Muscle of back (tissue), 11 donors: ENCODE results near the gene BRWD1. TPM values are rescaled to one million over a fixed set of nuclear protein-coding genes. Genes with fewer than 3 reads are reported as not detected.

ENCODE experiments used
- DNase-seq, 3 donors: peaks; one replicate each; pipeline versions ENCODE4 v3.0.0 to v3.0.0-alpha.2; 2013
- polyA plus RNA-seq, 10 donors: library from polyadenylated mRNA; unstranded; fragments of 120-200 nt; gene quantifications; one replicate each; pipeline ENCODE4 v1.2.1, GENCODE V29; 2013; ENCODE audit not compliant: insufficient read length in 10 of 10

The BRWD1 gene
- polyA plus RNA-seq, 10 donors: 28.9 to 38.8 (median 33.9) TPM

DNA sequence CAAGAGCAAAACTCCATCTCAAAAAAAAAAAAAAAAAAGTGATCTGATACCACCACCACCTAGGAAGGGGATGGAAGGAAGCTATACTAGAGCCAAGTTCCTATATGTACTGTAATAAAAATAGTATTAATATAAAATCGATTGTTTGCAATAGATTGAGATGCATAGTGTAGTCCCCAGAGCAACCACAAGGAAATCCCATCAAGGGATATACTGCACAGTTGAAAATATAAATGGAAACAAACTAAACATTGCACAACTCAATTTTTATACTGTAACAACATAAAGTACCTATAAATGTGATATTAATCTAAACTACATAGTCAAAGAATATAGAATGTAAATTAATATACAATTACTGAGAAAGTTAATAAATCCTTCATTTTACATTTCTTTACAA, 109.3 kb downstream of the BRWD1 start:
- DNase-seq: no peak

DNA sequence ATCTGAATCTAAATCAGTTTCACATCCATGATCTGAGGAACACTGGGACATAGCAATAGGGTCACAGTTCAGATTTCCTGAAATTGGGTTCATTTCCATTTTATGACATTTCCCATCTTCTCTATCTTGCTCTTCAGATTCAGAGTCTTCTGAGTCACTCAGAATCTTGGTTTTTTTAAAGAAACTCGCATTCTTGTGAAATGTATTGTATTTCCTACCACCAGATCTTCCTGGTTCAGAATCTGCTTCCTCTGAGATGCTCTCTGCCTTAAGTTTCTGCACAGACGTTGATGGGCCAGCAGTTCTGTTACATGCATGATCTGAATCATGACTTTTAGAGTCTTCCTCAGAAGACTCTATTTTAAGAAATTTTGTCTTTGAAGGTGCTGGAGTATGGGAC, 114.6 kb downstream of the BRWD1 start:
- no peak for DNase-seq

DNA sequence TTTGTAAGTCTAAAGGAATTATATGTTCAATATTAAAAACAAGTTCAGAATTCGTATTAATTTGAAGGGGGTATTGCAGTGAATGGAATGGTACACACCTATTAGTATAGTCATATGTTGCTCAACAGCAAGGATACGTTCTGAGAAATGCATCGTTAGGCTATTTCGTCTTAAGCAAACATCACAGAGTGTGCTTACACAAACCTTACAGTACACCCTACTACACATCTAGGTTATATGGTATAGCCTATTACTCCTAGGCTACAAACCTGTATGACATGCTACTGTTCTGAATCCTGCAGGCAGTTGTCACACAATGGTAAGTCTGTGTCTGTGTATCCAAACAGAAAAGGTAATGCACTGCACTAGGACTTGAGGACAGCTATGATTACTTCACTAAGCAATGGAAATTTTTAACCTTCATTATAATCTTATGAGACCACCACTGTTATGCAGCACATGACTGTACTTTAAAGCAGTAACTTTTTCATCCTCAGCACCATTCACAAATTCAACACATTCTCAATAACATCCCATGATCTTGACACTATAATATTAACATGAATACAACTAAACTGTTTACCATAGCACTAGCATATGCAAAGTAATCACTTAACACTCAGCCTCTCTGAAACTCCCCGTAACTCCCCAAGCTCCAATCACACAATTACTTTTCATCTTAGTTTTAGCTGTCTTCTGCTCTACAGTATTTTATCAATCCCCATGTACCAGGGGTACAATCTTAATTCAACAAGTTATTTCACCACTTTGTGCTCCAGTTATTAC, 115.8 kb downstream of the BRWD1 start:
- DNase-seq: no peak

DNA sequence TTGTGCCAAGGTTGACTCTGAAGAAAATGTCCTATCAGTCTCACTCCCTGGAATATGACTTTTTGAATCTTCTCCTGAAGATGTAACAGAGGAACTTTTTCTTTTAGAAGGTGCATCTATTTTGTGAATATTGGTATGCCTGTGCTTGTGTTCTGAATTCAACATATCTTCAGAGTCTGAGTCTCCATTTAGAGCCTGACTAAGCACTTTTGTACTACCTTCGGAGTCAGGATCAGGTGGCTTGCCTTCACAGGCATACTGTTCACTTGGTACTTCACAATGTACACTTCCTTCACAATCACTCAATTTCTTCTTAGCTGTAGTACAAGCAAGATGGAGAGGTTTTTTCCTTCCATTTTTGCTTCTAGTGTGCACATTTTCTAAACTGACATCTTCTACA, 116.6 kb downstream of the BRWD1 start:
- no peak for DNase-seq

DNA sequence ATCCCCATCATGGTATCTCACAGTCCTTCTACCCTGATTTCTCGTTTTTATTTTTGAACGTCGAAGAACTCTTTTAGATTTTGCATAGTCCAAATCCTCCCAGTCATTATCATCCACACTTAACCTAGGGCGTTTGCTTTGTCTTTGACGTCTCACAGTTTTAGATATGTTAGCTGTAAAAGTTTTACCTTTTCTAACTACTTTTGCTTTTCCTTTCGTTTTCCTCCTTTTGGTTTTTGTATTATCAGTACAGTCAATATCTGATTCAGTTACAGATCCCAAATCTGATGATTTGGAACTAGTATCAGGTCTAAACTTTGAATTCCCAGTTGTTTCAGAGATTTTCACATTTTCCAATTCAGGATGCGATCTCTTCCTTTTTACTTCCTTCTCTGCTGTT, 117.1 kb downstream of the BRWD1 start:
- DNase-seq: no peak

DNA sequence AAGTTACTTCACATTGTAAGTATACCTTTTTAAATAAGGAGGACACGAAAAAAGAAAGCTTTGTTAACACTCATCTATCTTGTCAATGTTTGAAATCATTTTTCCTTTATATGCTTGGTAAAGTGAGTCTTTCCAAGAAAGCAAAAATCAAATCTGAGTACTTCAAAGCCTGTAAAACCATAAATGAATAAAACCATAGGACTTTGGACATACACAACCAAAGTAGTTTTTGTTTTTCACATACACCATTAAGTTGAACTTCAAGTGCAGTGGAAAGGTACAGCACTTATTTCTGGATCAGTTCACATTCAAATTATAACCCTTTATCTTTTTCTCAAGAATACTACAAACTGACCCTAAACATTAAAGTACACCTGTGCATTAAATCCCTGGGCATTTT, 120.1 kb downstream of the BRWD1 start:
- DNase-seq: no peak

DNA sequence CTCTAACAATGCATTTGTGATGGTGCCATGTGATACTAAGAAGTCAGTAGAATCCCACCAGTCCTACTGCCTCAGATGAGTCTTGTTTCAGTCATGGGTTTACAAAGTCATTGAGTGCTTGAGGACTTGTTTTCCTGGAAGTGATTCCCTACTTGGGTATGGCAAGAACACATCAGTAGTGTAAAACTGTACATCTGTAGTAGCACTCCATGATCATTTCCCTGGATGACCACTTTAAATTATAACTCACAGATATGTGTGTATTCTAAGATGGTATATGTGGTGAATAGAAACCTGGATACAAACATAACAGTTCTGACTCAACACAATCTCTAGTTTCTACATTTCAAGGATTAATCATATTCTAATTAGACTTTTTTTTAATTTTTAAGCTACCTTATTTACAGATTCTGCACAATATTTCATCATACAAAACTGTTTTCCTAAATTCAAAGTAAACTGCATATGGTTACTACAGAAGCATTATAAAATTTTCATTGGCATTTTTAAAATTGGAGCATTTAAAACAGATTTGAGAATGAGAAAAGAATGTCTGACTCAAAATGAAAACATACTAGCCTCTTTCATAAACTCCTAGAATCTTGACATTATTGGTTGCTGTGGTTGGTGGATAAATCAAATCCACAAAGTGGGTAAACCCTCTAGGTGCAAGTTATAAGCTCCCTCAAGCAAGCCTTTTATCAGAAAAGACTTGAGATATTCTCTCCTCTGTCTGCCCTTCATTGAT, 123.4 kb downstream of the BRWD1 start:
- DNase-seq: peak in 1 of 3 donors; percentile 18

DNA sequence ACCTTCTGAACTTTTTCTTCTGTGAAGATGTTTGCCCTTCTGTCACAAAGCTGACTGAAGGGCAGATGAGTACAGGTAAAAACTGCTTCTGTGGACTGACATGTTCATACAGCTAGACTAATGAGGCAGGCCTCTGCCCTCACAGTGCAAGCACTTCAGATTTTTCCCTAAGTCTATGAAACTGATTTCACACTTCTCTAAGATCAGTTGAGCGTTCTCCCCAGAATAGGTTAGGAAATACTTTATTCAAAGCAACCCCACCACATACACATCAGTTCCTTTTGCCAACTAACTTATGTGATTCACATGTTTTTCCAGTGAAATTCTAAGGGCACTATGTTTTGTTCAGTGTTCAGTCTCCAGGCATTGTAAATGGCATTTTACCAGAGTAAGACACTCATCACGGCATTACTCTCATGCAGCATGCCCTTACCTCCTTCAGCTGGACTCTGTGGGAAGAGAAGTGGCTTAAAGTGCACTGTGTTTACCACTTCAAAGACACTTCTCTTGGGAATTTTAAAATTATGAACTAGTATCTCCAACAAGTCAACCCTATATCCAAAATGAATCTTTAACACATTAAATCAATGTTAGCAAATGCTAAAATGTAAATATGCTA, 124.8 kb downstream of the BRWD1 start:
- no peak for DNase-seq

DNA sequence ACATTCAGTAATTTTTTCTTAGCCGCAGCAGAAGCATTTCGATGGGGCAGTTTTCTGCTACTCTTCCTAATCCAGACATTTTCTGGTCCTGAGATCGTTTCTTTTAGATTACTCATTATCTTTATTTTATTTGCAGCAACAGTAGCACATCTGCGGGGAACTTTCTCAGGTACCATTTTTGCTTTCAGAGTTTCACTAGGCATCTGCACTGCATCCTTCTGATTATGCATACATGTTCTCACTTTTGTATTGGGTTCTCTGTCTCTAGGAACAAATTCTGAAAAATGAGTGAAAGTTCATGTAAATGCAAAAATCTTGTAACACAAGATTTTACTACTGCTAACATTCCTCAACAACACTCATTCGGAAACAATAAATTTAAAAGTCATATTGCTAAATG, 126.3 kb downstream of the BRWD1 start:
- no peak for DNase-seq

DNA sequence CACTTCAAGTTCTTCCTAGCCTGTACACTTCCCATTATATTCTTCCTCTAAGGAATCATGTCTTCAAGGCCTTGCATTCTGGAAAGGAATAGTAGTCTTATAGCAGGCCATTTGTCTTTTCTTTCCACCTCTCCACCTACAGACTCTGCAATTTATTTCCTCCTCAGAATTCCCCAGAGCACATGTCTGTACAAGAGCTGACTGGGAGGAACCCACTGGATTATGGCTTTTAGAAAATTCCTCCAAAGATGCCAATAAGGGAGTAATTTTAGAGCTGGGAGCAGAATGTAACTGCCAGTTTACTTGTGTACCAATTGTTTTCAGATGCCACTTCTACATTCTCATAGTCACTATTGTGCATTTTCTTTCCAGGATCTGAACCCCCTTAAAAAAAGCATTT, 126.8 kb downstream of the BRWD1 start:
- no peak for DNase-seq

DNA sequence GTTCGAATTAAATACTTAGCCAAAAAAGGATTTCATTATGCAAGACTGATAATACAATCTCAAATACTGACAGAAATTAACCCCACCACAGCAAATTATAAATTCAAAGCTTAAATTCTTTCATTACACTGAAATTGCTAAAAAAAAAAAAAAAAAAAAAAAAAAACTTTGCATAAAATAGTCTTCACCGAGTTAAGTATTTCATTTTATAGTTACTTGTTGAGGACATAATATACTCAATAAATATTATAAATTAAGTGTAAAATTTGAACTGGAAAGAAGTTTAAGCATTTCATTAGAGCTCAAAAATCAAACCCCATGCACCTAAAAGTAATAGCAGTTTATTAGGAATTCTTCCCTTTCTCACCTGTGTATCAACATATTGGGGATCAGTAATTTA, 128.3 kb downstream of the BRWD1 start:
- DNase-seq: no peak

DNA sequence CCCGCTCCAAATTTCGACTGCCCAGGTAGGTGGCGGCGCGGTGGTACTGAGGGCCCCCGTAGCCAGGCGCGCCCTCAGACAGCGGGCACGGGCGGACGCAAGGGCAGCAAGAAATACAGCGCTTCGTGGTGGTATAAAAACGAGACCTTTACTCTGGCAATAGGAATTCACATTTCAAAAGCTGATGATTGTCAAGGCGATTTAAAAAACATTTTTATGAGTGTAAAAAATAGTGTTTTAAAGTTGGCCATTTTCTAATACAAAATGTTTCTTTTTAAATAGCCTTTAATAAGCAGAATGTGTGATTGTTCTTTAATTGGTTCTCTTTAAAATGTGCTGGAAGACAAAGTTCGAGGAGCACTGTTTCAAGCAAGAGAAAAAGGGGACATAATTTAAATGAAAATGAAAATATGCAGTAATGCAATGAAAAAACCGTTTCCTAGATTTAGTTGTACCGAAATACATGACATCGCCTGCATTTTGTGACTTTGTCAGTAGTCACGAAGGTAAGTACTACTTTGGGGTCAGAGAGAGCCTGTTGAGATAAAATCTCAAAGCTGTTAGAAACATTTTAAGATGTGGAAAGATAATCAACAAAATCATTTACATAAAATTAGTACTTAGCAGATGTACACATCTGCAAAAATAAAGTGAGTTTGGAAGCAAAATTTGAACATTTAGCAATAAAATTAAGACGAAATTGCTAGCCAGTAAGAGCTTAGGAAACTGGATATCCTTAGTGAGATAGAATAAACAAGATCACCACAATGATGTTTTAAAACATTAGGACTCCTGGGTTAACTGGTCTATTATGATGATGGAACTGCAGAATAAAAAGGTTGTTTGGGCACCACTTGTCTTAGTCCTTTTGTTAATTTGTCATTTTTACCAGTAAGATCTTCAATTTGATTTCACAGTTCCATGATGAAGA, 129.1 kb downstream of the BRWD1 start:
- peak in 2 of 3 donors; percentile 8 to 22 for DNase-seq

DNA sequence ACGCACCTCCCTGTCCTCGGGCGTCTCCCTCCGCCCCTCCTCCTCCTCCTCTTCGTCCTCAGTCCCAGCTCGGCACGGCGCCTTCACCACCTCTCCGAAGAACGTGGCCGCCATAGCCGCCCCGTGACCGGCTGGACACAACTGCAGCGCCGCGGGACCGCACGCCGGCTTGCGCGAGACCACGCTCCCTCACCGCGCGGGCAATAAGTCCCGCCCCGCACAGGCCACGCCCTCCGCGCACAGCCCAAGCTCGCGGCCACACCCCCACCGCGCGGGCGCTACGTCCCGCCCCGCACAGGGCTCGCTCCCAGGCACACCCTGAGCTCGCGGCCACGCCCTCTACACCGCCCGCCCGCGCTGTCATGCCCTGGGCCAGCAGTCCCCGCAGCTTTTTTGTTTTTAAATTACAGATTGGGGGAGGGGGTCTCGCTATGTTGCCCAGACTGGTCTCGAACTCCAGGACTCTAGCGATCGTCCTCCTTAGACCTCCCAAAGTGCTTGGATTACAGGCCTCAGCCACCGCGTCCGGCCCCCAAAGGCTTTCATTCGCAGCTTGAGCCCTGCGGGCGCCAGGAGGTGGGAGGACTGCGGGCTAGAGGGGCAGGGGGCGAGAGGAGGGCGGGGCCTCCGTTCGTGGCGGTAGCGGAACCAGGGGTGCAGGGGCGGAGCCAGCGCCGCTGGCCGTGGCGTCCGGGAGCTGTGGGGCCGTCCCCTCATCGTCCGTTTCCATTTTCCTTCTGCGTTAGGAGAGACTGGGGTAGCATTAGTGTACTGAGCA, 130.0 kb downstream of the BRWD1 start, which contains the start of gene PSMG1:
TSS of gene PSMG1 (minus strand) at position 180 of the 778 bp plus-strand sequence. CDS start at position 114, 66 bp downstream.
- peak; percentile 93 to 97 (median 96) for DNase-seq

DNA sequence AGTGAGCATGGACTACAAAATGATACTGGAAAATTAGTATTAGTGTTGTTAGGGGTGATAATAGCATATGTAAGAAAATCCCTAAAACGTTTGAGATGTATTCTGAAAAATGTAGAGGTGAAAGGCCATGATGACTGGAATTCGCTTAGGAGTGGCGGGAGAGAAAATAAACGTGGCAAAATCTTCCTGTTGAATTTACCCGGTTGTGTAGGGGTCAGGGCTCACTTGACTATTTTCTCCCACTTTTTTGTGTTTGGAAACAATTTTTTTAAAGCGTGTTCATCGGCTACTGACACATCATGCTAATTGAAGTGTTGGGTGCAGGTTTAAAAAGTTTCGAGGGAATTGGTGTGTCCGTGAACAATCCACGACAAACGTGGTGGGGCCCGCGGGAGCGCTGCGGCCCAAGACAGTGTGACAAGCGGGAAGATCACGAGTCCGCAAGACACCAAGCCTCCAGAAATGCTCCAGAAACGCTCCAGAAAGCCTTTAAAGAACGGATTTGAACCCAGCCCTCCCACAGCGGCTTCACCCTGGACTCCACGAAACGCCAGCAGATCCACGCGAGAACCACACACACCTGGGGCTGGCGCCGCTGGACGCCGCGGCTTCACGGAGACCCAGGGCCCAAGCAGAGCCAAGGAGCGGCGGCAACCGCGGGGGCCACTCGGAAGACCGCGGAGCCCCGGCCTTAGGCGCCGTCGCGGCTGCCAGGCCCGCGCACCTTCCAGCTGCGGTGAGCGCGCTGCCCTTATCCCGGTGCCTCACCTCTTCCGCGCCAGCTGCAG, 130.8 kb downstream of the BRWD1 start:
- peak in 1 of 3 donors; percentile 17 for DNase-seq

DNA sequence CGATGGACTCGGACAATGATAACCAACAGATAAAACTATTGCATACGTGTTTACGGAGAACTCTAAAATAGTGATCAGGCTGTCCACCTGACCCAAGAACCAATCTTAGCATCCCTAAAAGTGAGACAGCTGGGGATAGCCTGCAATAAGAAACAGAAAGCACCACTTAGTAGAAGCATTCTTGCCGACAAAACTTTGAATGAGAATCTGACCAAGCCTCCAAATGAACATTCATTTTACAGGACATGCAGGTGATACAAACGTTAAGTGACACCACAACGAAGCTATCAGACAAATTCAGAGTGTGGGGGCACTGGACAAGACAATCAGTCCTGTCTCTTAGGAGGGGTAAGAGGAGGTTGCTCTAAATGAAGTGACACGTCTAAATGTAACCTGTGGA, 131.4 kb downstream of the BRWD1 start:
- no peak for DNase-seq

DNA sequence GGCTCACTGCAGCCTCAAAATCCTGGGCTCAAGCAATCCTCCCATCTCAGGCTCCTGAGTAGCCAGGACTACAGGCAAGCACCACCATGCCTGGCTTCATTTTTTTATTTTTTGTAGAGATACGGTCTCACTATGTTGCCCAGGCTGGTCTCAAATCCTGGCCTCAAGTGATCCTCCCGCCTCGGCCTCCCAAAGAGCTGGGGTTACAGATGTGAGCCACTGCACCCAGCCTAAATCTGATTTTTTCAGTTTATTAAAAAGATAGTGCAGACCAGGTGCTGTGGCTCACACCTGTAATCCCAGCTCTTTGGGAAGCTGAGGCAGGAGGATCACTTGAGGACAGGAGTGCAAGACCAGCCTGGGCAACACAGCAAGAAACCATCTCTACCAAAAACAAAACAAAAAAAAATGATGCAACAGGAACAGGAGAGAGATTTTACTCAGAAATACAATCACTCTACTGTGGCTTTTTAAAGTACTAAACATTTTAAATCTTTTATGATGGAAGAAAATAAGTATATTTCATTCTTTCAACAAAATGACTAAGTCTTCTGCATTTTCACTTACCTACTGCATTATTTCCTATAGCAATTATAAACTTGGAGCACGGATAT, 132.1 kb downstream of the BRWD1 start:
- no peak for DNase-seq

DNA sequence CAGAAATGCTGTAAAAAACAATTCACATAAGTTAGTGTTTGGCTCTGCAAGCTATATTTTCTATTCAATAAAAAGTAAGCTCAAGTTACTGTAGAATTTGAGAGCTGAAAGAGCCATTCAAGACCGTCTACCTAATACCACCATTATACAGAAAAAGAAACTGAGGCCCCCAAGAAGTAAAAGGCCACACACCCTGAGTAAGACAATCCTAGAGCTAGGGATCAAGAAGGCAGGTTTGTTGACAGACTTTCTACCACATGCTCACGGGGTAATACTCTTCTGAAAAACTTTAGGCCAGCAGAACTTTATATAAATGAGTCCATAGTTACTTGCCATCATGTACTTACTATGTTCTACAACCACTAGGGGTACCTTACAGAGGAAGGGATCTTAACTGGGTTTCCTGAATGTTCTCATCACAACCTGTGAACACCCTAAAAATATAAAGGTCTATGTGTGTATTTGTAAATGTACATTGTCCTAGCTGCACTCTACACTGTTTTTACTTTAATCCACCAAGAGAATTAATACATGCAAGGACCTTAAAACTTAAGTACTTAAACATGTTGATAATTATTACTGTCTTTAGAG, 132.9 kb downstream of the BRWD1 start:
- DNase-seq: no peak

DNA sequence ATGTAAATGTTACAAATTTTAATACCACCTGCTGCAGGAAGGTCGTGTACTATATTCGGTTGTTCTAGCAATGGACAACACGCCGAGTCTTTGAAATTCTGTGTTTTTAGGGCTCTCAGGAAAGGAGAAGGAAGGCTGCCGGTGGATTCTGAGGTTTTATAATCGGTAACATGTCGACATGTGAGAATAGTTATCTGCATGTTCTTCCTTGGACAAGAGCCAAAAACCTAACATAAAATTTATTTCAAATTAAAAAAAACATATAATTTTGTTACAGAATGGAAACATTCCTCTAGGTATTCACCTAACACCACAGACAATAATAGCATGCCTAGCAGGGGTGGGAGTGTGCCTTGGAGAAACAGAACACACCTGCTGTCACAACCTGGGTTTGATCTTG, 135.0 kb downstream of the BRWD1 start:
- DNase-seq: no peak

DNA sequence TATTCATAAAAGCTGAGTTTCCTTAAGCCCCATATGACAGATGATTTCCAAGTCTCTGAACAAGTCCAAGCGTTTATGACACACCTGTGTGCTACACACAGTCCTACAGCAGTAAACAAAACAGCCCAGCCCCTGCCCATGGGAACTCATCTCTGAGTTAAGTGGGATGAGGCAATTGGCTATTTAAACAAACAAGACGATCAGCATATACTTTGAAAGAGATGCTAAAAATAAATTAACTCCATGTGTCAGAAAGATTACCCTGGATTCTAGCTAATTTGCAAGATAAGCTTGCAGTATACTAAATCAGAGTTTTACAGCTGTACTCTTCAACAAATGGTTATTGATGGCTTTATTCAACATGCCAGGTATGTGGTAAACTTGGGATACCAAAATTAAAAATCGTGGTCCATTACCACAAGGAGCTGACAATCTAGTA, 137.1 kb downstream of the BRWD1 start:
- DNase-seq: no peak
